ENCODE measurements around the gene NDEL1.

NDEL1 gene

GRCh38 chr17:8489841-8490240, 54.2 kb downstream of the NDEL1 start:
- in situ Hi-C loops (cut with HindIII; ENCODE audit: low pct_unique_long_range_greater_than_20kb, low sequenced_read_pairs), result no loop called here
- TF ChIP-seq JUND (IDR thresholded peaks at IDR 0.05; ENCODE audit: low read depth), result no peak
- no peak for DNase-seq (ENCODE audit: low read depth in 1 of 2, low spot score in 1 of 2)

- no peak for DNase-seq (ENCODE audit: low read depth in 1 of 2, low spot score in 1 of 2)
- no peak for TF ChIP-seq JUND (IDR thresholded peaks at IDR 0.05; ENCODE audit: low read depth)
- in situ Hi-C loops (cut with HindIII; ENCODE audit: low pct_unique_long_range_greater_than_20kb, low sequenced_read_pairs), result no loop called here
These were observed 54.8 kb downstream of the NDEL1 start for GRCh38 chr17:8490256-8491023.

GRCh38 chr17:8492121-8492520, 56.4 kb downstream of the NDEL1 start:
- DNase-seq (ENCODE audit: low read depth in 1 of 2, low spot score in 1 of 2), result no peak
- in situ Hi-C loops (cut with HindIII; ENCODE audit: low pct_unique_long_range_greater_than_20kb, low sequenced_read_pairs), result no loop called here
- TF ChIP-seq JUND (IDR thresholded peaks at IDR 0.05; ENCODE audit: low read depth), result no peak

- in situ Hi-C loops (cut with HindIII; ENCODE audit: low pct_unique_long_range_greater_than_20kb, low sequenced_read_pairs), result no loop called here
- TF ChIP-seq JUND (IDR thresholded peaks at IDR 0.05; ENCODE audit: low read depth), result no peak
- DNase-seq (ENCODE audit: low read depth in 1 of 2, low spot score in 1 of 2), result no peak
These were observed 58.3 kb downstream of the NDEL1 start for GRCh38 chr17:8494021-8494420.

- TF ChIP-seq JUND (IDR thresholded peaks at IDR 0.05; ENCODE audit: low read depth), result no peak
- in situ Hi-C loops (cut with HindIII; ENCODE audit: low pct_unique_long_range_greater_than_20kb, low sequenced_read_pairs), result no loop called here
- no peak for DNase-seq (ENCODE audit: low read depth in 1 of 2, low spot score in 1 of 2)
These were observed 58.9 kb downstream of the NDEL1 start for GRCh38 chr17:8494506-8495111.

- no peak for TF ChIP-seq JUND (IDR thresholded peaks at IDR 0.05; ENCODE audit: low read depth)
- no peak for DNase-seq (ENCODE audit: low read depth in 1 of 2, low spot score in 1 of 2)
- in situ Hi-C loops (cut with HindIII; ENCODE audit: low pct_unique_long_range_greater_than_20kb, low sequenced_read_pairs), result no loop called here
These were observed 60.4 kb downstream of the NDEL1 start for GRCh38 chr17:8496081-8496480.

- no peak for DNase-seq (ENCODE audit: low read depth in 1 of 2, low spot score in 1 of 2)
- in situ Hi-C loops (cut with HindIII; ENCODE audit: low pct_unique_long_range_greater_than_20kb, low sequenced_read_pairs), result no loop called here
- TF ChIP-seq JUND (IDR thresholded peaks at IDR 0.05; ENCODE audit: low read depth), result no peak
These were observed 63.5 kb downstream of the NDEL1 start for GRCh38 chr17:8499171-8499570.

- in situ Hi-C loops (cut with HindIII; ENCODE audit: low pct_unique_long_range_greater_than_20kb, low sequenced_read_pairs), result no loop called here
- DNase-seq (ENCODE audit: low read depth in 1 of 2, low spot score in 1 of 2), result no peak
- no peak for TF ChIP-seq JUND (IDR thresholded peaks at IDR 0.05; ENCODE audit: low read depth)
These were observed 63.9 kb downstream of the NDEL1 start for GRCh38 chr17:8499614-8500013.

GRCh38 chr17:8500609-8501008, 64.9 kb downstream of the NDEL1 start:
- in situ Hi-C loops (cut with HindIII; ENCODE audit: low pct_unique_long_range_greater_than_20kb, low sequenced_read_pairs), result no loop called here
- DNase-seq (ENCODE audit: low read depth in 1 of 2, low spot score in 1 of 2), result no peak
- no peak for TF ChIP-seq JUND (IDR thresholded peaks at IDR 0.05; ENCODE audit: low read depth)

- no peak for TF ChIP-seq JUND (IDR thresholded peaks at IDR 0.05; ENCODE audit: low read depth)
- in situ Hi-C loops (cut with HindIII; ENCODE audit: low pct_unique_long_range_greater_than_20kb, low sequenced_read_pairs), result no loop called here
- no peak for DNase-seq (ENCODE audit: low read depth in 1 of 2, low spot score in 1 of 2)
These were observed 66.4 kb downstream of the NDEL1 start for GRCh38 chr17:8502126-8502525.

- DNase-seq (ENCODE audit: low read depth in 1 of 2, low spot score in 1 of 2), result no peak
- no peak for TF ChIP-seq JUND (IDR thresholded peaks at IDR 0.05; ENCODE audit: low read depth)
These were observed 67.7 kb downstream of the NDEL1 start for GRCh38 chr17:8503368-8503767.

GRCh38 chr17:8503807-8504206, 68.1 kb downstream of the NDEL1 start:
- in situ Hi-C loops (cut with HindIII; ENCODE audit: low pct_unique_long_range_greater_than_20kb, low sequenced_read_pairs), result no loop called here
- no peak for TF ChIP-seq JUND (IDR thresholded peaks at IDR 0.05; ENCODE audit: low read depth)
- no peak for DNase-seq (ENCODE audit: low read depth in 1 of 2, low spot score in 1 of 2)

More at GRCh38 chr17:8503368-8503767, 67.7 kb downstream of the NDEL1 start:
- in situ Hi-C loops (cut with HindIII; ENCODE audit: low pct_unique_long_range_greater_than_20kb, low sequenced_read_pairs), result no loop called here

GRCh38 chr17:8504460-8505207, 69.0 kb downstream of the NDEL1 start:
- no peak for TF ChIP-seq JUND (IDR thresholded peaks at IDR 0.05; ENCODE audit: low read depth)
- in situ Hi-C loops (cut with HindIII; ENCODE audit: low pct_unique_long_range_greater_than_20kb, low sequenced_read_pairs), result no loop called here
- no peak for DNase-seq (ENCODE audit: low read depth in 1 of 2, low spot score in 1 of 2)
